Right atrium auricular region (tissue), 2 donors: Measurements from ENCODE around the gene DUSP10. TPM values are rescaled to one million over a fixed set of nuclear protein-coding genes. Genes with fewer than 3 reads are reported as not detected.

Source experiments
- DNase-seq: peaks from one replicate; pipeline ENCODE4 v3.0.0-alpha.2; 2019; ENCODE audit warnings: low spot score
- H3K27ac ChIP-seq, 2 donors: fragments of 200-600 bp; sonication (generic); 1 replicate in 1 of 2; 2 replicates in 1 of 2; pipeline ENCODE4 v1.5.1; 2016 to 2019
- H3K27me3 ChIP-seq, 2 donors: fragments of 200-600 bp; sonication (generic); one replicate each; pipeline versions ENCODE4 v1.5.1 to v1.6.0; 2017 to 2019
- H3K36me3 ChIP-seq: fragments of 200-600 bp; sonication (generic); one replicate; pipeline ENCODE4 v1.5.1; 2016
- H3K4me1 ChIP-seq, 2 donors: fragments of 200-600 bp; sonication (generic); one replicate each; pipeline versions ENCODE4 v1.5.1 to v1.6.0; 2017 to 2019
- H3K4me3 ChIP-seq, 2 donors: fragments of 200-600 bp; sonication (generic); 1 replicate in 1 of 2; 2 replicates in 1 of 2; pipeline ENCODE4 v1.5.1; 2017 to 2019; ENCODE audit warnings: mild to moderate bottlenecking in 1 of 2, moderate library complexity in 1 of 2
- H3K9me3 ChIP-seq, 2 donors: fragments of 200-600 bp; sonication (generic); one replicate each; pipeline ENCODE4 v1.5.1; 2019
- CTCF ChIP-seq, 2 donors: fragments of 200-600 bp; sonication (generic); IDR thresholded peaks; one replicate each; pipeline ENCODE4 v1.5.1; 2019; ENCODE audit warnings: antibody characterized with exemption in 2 of 2
- total RNA-seq, 2 donors: library from RNA; depleted of rRNA; stranded (reverse); fragments of >200 nt; gene quantifications; one replicate each; pipeline ENCODE4 v1.1.0, GENCODE V29; 2016

Gene DUSP10
- 1 to 10 TPM; 3.3 to 6.4 TPM for total RNA-seq

GRCh38 chr1:221741703-221742554 lies at the start of gene DUSP10:
TSS of gene DUSP10 (minus strand) at chr1:221742089. CDS start at chr1:221739744, 2,345 bp downstream.
- H3K36me3 ChIP-seq, result no peaks in the 10 kb centered on the region
- peak within 1 kb of the TSS; percentile 96 to 98 for H3K27ac ChIP-seq
- peaks cover 0 to 28% of the 10 kb centered on the region in 2 donors for H3K4me1 ChIP-seq
- no peaks in the 10 kb centered on the region for H3K27me3 ChIP-seq
- H3K4me3 ChIP-seq, result peak within 1 kb of the TSS; percentile 69 to 76
- no peak for TF ChIP-seq CTCF (IDR thresholded peaks at IDR 0.05)
- H3K9me3 ChIP-seq, result no peaks in the 10 kb centered on the region
- DNase-seq, result peak; percentile 100

GRCh38 chr1:221788466-221788865 lies 46.6 kb upstream of the DUSP10 start:
- H3K4me1 ChIP-seq, result no peaks in the 10 kb centered on the region
- H3K27me3 ChIP-seq, result no peaks in the 10 kb centered on the region
- no peak for TF ChIP-seq CTCF (IDR thresholded peaks at IDR 0.05)
- H3K4me3 ChIP-seq, result no peak overlapping the region
- no peak for DNase-seq
- H3K36me3 ChIP-seq, result no peaks in the 10 kb centered on the region
- H3K27ac ChIP-seq, result no peak overlapping the region
- no peaks in the 10 kb centered on the region for H3K9me3 ChIP-seq

GRCh38 chr1:221786647-221787046 lies 44.8 kb upstream of the DUSP10 start:
- H3K27ac ChIP-seq, result no peak overlapping the region
- H3K4me1 ChIP-seq, result no peaks in the 10 kb centered on the region
- no peaks in the 10 kb centered on the region for H3K36me3 ChIP-seq
- H3K27me3 ChIP-seq, result no peaks in the 10 kb centered on the region
- no peaks in the 10 kb centered on the region for H3K9me3 ChIP-seq
- TF ChIP-seq CTCF (IDR thresholded peaks at IDR 0.05), result no peak
- no peak for DNase-seq
- no peak overlapping the region for H3K4me3 ChIP-seq

GRCh38 chr1:221783936-221784335 lies 42.0 kb upstream of the DUSP10 start:
- Histone ChIP-seq H3K4me1 (no peaks in the 10 kb centered on the region), H3K4me3 (no peak overlapping the region), H3K27ac (no peak overlapping the region), H3K36me3 (no peaks in the 10 kb centered on the region), H3K9me3 (no peaks in the 10 kb centered on the region), H3K27me3 (no peaks in the 10 kb centered on the region)
- TF ChIP-seq CTCF (IDR thresholded peaks at IDR 0.05), result no peak
- no peak for DNase-seq

GRCh38 chr1:221783437-221783836 lies 41.5 kb upstream of the DUSP10 start:
- no peaks in the 10 kb centered on the region for H3K9me3 ChIP-seq
- no peaks in the 10 kb centered on the region for H3K36me3 ChIP-seq
- no peak overlapping the region for H3K27ac ChIP-seq
- TF ChIP-seq CTCF (IDR thresholded peaks at IDR 0.05), result no peak
- no peak overlapping the region for H3K4me3 ChIP-seq
- DNase-seq, result no peak
- H3K27me3 ChIP-seq, result no peaks in the 10 kb centered on the region
- no peaks in the 10 kb centered on the region for H3K4me1 ChIP-seq
